Mammary epithelial cell (primary cell): ENCODE measurements around the gene TMEM45B.

ENCODE experiments used
- CTCF ChIP-seq, 2 donors: IDR thresholded peaks in 1 of 2; conservative IDR thresholded peaks in 1 of 2; 2 replicates each; pipeline ENCODE4 v1.5.1; 2011 to 2012; ENCODE audit warnings: inconsistent platforms in 2 of 2, low read length in 2 of 2, mild to moderate bottlenecking in 2 of 2, control low read depth in 1 of 2, low read depth in 1 of 2; ENCODE audit not compliant: insufficient read depth in 1 of 2; ENCODE audit errors: extremely low read depth in 1 of 2
- EZH2 ChIP-seq: IDR thresholded peaks from 2 replicates; pipeline ENCODE4 v1.6.1; 2012; ENCODE audit warnings: low read length, inconsistent platforms, borderline replicate concordance

GRCh38 chr11:129855086-129855485 is 39.4 kb downstream of the TMEM45B start:
- TF ChIP-seq EZH2 (no peak), CTCF (conservative IDR thresholded peaks at IDR 0.05 in 1 of 2, IDR thresholded peaks at IDR 0.05 in 1 of 2; ENCODE audit: extremely low read depth in 1 of 2, insufficient read depth in 1 of 2, low read depth in 1 of 2, low read length in 2 of 2) (no peak)
